GM18505 (cell line): Measurements from ENCODE around the gene GRIA3.
"Not testable (repeated sequence)": the region's sequence is repeated elsewhere in the genome, so short reads cannot be mapped to it uniquely, and the experiment has no call there.

Source experiments
- ATAC-seq: cut with Tn5 transposase; IDR thresholded peaks from one replicate; pipeline ENCODE4 v1.9.1; 2021; ENCODE audit not compliant: unreplicated experiment
- POLR2A ChIP-seq: IDR thresholded peaks from 4 replicates; pipeline ENCODE4 v1.6.1; 2011; ENCODE audit warnings: borderline replicate concordance; ENCODE audit not compliant: insufficient read depth, insufficient read length; ENCODE audit errors: extremely low read depth

The GRIA3 gene

DNA sequence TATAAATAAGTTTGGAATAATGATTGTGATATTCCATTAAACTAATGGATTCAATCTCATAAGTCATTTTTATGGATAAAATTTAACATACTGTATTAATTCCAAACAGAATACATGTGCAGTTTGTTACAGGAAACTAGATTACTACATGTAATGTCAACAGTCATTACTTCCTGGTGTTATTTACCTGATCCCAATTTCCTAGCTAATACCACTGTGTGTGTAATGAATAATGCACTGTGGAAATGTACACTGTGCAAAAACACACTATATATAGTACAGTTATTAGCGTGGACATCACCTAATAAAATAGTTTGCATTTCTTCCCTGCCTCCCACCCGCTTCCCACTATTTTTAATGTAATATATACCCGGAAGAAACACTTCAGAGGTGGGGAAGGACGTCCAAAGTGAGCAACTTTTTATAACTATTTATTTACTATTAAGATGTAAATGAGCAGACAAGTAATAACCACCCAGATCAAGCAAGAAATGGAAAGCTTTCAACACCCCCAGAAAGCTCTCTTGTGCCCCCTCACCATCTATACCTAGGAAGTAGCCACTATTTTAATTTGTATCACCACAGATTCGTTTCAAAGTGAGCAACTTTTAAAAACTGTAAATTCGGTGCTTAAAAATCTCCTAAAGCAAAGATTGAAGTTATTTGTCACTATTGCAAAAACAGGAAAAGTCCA, 329.7 kb downstream of the GRIA3 start:
- no peak for ATAC-seq
- no peak for TF ChIP-seq POLR2A

GRCh38 chrX:123514279-123514640, 330.2 kb downstream of the GRIA3 start:
- not testable (repeated sequence) for ATAC-seq

DNA sequence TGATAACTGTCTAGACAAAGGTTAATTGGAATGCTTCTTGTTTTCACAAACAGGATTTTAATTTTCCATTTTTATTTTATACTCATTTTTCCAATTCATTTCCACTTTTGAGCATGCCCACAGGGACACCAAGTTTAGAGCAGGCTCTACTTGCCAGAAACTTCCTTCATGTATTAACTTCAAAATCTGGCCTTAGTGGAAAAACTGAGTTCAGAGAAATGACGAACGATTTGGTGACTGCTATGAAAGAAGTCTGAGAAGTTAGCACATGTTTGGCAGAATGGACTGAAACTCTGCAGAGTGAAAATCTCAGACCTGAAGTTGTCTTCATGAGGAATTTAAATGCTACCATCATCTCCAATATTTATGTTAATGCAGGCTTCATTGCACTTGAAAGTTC, 334.7 kb downstream of the GRIA3 start:
- TF ChIP-seq POLR2A: no peak
- no peak for ATAC-seq

GRCh38 chrX:123525123-123525725, 341.1 kb downstream of the GRIA3 start:
- TF ChIP-seq POLR2A: no peak
- no peak for ATAC-seq

DNA sequence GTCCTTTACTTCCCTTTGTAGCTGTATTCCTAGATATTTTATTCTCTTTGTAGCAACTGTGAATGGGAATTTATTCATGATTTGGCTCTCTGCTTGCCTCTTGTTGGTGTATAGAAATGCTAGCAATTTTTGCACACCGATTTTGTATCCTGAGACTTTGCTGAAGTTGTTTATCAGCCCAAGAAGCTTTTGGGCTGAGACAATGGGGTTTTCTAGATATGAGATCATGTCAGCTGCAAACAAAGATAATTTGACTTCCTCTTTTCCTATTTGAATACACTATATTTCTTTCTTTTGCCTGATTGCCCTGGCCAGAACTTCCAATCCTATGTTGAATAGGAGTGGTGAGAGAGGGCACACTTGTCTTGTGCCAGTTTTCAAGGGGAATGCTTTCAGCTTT, 346.6 kb downstream of the GRIA3 start:
- not testable (repeated sequence) for ATAC-seq
